Measurements from ENCODE around the gene NPVF. TPM values are rescaled to one million over a fixed set of nuclear protein-coding genes. Genes with fewer than 3 reads are reported as not detected.

NPVF gene
- total RNA-seq, 1 experiment from 2014 or later: not detected

Other genes with a start within 250 kb of the NPVF start
- 8.8 and 9.3 TPM in 2 replicates for gene OSBPL3, start 248.3 kb downstream of the NPVF start, total RNA-seq (2014; rRNA removed; shearing (Covaris generic))
- gene CYCS, start 103.2 kb downstream of the NPVF start, total RNA-seq (2014; rRNA removed; shearing (Covaris generic)): 115 and 121 TPM in 2 replicates

Measured in H7 (cell line).